ENCODE results near the gene CORIN.

Gene CORIN

DNA sequence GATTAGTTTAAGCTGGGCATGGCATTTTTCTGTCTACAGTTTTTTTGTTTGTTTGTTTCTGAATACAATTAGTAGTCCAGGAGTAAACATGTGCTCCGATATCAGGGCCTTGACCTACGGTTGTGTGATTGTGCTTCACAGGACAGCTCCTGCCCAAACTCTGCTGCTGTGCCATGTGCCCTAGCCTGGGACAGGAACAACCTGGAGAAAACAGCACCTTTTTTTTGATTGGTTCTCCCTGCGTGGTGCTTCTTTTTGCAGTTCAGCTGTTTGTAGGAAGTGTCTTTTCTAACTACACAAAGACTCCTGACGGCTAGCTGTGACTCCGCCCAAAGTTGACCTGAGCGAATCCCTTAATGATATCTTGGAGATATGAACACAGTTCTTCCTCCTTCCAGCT lies 194.0 kb downstream of the CORIN start:
- H3K4me3 ChIP-seq (ENCODE audit: low read depth, low read length), result no peak overlapping the region
- TF ChIP-seq, protein P1, sequence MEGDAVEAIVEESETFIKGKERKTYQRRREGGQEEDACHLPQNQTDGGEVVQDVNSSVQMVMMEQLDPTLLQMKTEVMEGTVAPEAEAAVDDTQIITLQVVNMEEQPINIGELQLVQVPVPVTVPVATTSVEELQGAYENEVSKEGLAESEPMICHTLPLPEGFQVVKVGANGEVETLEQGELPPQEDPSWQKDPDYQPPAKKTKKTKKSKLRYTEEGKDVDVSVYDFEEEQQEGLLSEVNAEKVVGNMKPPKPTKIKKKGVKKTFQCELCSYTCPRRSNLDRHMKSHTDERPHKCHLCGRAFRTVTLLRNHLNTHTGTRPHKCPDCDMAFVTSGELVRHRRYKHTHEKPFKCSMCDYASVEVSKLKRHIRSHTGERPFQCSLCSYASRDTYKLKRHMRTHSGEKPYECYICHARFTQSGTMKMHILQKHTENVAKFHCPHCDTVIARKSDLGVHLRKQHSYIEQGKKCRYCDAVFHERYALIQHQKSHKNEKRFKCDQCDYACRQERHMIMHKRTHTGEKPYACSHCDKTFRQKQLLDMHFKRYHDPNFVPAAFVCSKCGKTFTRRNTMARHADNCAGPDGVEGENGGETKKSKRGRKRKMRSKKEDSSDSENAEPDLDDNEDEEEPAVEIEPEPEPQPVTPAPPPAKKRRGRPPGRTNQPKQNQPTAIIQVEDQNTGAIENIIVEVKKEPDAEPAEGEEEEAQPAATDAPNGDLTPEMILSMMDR (IDR thresholded peaks at IDR 0.05; ENCODE audit: insufficient read depth, low read depth, low read length, missing control alignments), result no peak
- DNase-seq (ENCODE audit: low read depth), result no peak

DNA sequence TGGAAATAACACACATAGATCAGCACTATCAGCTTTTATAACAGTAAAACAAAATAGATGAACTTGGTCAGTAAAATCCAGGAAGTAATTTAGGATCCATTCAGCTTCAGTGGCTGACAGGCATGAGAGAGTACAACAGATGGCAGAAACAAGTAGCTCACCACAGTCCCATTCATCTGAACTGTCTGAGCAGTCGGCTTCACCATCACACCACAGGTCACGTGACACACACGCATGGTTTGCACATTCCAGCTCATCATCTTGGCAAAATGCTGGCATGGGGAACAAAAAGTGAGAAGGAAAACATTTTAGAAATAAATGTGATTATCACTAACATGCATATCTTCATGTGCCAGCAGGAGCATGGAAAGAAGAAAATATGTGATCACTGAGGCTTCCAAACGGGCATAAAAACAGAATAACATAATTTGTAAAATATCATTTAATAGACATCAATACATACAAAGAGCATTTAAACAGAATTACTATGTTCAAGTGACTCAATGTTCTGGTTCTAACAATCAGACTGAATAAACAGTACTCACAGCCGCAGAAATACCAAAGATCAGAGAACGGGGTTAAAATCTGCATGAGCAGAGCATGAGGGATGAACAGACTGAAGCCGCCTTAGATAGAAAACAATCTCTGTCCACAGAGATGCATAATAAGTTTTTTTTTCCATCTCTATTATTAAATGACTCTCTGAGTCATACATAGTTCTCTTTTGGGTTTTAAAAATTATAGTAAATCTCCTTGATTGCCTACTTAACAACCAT lies 194.7 kb downstream of the CORIN start:
- DNase-seq (ENCODE audit: low read depth), result no peak
- no peak overlapping the region for H3K4me3 ChIP-seq (ENCODE audit: low read depth, low read length)
- TF ChIP-seq, protein P1 (IDR thresholded peaks at IDR 0.05; ENCODE audit: insufficient read depth, low read depth, low read length, missing control alignments), result no peak

DNA sequence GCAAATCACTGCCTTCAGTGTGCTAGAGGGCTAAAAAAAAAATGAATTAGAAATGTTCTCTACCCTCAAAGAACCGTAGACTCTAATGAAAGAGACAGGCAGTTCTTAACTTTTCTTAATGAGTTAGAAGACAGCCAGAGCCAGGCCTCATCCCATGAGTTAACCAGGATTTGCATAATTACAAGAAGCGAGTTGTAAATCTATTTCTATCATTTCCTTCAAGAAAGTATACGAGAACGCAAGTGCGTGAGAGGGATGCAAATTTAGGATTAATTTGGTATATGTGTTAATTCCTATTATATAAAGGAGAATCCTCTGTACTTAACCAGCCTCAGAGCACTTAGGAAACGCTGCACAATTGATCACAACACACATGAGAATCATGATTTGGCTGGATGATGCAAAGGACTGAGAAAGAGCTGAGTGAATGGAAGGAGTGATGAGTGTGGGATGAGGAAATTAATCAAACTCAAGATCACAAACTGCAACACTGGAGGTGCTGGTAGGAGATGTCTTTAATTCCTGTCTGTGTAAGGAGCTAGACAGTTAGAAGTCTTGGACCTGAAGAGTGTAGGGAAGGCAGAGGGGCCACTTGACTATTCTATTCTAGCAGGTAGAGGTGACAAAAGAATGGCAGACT lies 195.6 kb downstream of the CORIN start:
- TF ChIP-seq, protein P1 (IDR thresholded peaks at IDR 0.05; ENCODE audit: insufficient read depth, low read depth, low read length, missing control alignments), result no peak
- H3K4me3 ChIP-seq (ENCODE audit: low read depth, low read length), result no peak overlapping the region
- DNase-seq (ENCODE audit: low read depth), result no peak

DNA sequence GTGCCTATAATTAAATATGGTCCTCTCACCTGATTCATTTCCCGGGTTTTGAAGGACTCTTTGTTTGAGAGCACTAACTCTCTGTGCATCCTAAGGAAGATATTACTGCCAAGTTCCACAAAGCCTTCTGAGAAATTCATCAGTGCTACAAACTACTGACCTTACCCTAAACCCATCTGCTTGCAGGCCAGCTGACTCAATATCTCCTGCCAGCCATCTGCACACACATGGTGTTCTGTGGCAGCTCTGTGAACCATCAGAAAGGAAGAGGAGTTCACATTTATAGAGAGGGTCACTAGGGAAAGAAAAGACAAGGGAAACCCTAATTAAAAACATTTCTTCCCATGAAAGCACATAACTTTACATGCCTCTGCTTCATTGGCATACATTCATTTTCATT lies 196.1 kb downstream of the CORIN start:
- no peak for DNase-seq (ENCODE audit: low read depth)
- no peak overlapping the region for H3K4me3 ChIP-seq (ENCODE audit: low read depth, low read length)
- TF ChIP-seq, protein P1 (IDR thresholded peaks at IDR 0.05; ENCODE audit: insufficient read depth, low read depth, low read length, missing control alignments), result no peak

DNA sequence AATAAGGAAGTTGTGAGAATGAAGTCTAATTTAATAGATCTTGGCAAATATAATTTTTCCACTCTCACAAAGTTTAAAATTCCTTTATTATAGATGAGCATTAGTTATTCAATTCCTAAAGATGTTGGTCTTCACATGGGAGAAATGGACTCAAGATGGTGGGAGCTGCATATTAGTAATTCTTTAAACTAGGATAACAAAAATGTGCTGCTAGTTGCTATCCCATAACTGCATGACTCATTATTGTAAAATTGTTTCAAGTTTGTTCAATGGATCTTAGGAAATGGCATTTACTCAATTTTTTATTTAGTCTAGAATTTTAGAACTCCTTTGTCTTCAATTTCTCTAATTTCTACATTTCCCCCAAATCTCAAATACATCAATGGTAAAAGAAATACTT lies 197.0 kb downstream of the CORIN start:
- H3K4me3 ChIP-seq (ENCODE audit: low read depth, low read length), result no peak overlapping the region
- TF ChIP-seq, protein P1 (IDR thresholded peaks at IDR 0.05; ENCODE audit: insufficient read depth, low read depth, low read length, missing control alignments), result no peak
- no peak for DNase-seq (ENCODE audit: low read depth)

DNA sequence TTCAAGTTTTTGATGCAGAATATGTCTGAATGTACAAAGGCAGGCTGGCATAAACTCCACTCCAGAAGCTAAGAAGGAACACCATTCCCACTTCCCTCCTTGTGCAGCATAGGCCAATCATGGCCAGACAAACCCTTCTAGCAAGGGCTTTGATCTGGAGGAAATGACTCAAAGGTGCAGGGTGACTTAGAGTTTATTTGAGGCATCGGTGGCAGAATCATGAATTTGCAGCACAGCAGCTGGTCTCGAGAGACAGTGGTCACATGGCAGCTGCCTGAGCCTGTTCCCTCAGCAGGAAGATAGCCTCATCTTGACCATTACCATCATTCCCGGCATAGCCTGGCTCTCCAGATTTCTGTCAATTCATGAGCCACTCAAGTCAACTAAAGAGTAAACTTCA lies 198.3 kb downstream of the CORIN start:
- no peak overlapping the region for H3K4me3 ChIP-seq (ENCODE audit: low read depth, low read length)
- no peak for DNase-seq (ENCODE audit: low read depth)
- TF ChIP-seq, protein P1 (IDR thresholded peaks at IDR 0.05; ENCODE audit: insufficient read depth, low read depth, low read length, missing control alignments), result no peak
